ENCODE measurements around the gene PPM1F.
"Not testable (repeated sequence)": the region's sequence is repeated elsewhere in the genome, so short reads cannot be mapped to it uniquely, and the experiment has no call there.

The PPM1F gene

GRCh38 chr22:21883930-21884329, 68.7 kb downstream of the PPM1F start:
- not testable (repeated sequence) for DNase-seq

GRCh38 chr22:21882754-21883333, 69.8 kb downstream of the PPM1F start:
- not testable (repeated sequence) for DNase-seq

GRCh38 chr22:21881841-21882753, 70.6 kb downstream of the PPM1F start:
- DNase-seq = no peak

GRCh38 chr22:21876486-21877176, 76.0 kb downstream of the PPM1F start:
- DNase-seq = no peak

- not testable (repeated sequence) for DNase-seq
These were observed 77.7 kb downstream of the PPM1F start for GRCh38 chr22:21874953-21875352.

- no peak for DNase-seq
These were observed 79.0 kb downstream of the PPM1F start for GRCh38 chr22:21873619-21874018.

GRCh38 chr22:21872741-21873140, 79.9 kb downstream of the PPM1F start:
- not testable (repeated sequence) for DNase-seq

All from midbrain (tissue), 1 donor.